ENCODE results near the gene CHPF. TPM values are rescaled to one million over a fixed set of nuclear protein-coding genes. Genes with fewer than 3 reads are reported as not detected.

The CHPF gene
- total and polyA plus RNA-seq, 10 of the 15 experiments (the other 5 are each of a cell fraction or from before 2014, with no cell fraction given): 0.09 to 17.4 (median 8.3) TPM; not detected in 1

- TF ChIP-seq ELK1 (IDR thresholded peaks at IDR 0.05; ENCODE audit: low read depth, low read length) (no peak), HSF1 (IDR thresholded peaks at IDR 0.05; ENCODE audit: low read depth, low read length) (no peak), NR2F1 (conservative IDR thresholded peaks at IDR 0.05) (no peak), REST (IDR thresholded peaks at IDR 0.05; ENCODE audit: low read depth, low read length) (no peak), NFIC (IDR thresholded peaks at IDR 0.05; ENCODE audit: low read depth, low read length) (no peak), GABPA (IDR thresholded peaks at IDR 0.05; ENCODE audit: low read depth) (no peak), POU2F2 (IDR thresholded peaks at IDR 0.05; ENCODE audit: borderline replicate concordance, low read depth, low read length) (no peak), CHD1 (IDR thresholded peaks at IDR 0.05; ENCODE audit: low read depth, low read length) (no peak), TCF3 (IDR thresholded peaks at IDR 0.05; ENCODE audit: borderline replicate concordance, insufficient read depth, low read depth, low read length) (no peak)
These were observed 2.3 kb upstream of the CHPF start (continued) for GRCh38 chr2:219545943-219546352.

All from GM12878 (cell line).